ENCODE results near the gene C1orf94.

- no peak for TF ChIP-seq EZH2phosphoT487 (IDR thresholded peaks at IDR 0.05; ENCODE audit: insufficient read depth, low read depth)
- no peak for TF ChIP-seq EZH2 (IDR thresholded peaks at IDR 0.05; ENCODE audit: insufficient read depth, poor library complexity, severe bottlenecking)
These were observed 73.6 kb downstream of the C1orf94 start for GRCh38 chr1:34250342-34250741.

Measured in GM23248 (cell line).